ENCODE results near the gene MAIP1. TPM values are rescaled to one million over a fixed set of nuclear protein-coding genes. Genes with fewer than 3 reads are reported as not detected.

MAIP1 gene
- total RNA-seq, 1 experiment from 2014 or later, result 31.0 TPM

DNA sequence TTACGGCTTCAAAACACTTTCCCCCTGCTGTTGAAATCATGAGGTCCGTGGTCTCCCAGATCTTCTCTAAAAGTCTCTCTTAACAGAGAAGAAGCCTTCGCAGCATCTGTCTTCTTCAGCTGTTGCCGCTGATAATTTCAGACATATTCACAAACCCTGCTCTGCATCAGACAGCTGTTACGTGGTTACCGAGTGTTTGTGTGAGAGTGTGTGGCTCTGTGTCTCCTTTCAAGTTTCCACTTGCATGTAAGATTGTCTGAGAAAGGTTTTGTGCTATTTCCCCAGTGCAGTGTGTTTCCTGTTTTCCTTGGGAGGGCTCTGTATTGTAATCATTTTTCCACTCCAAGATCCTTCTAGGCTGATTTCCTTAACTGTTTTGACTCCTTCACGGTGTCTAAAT, 32.8 kb downstream of the MAIP1 start:
- no peaks in the 10 kb centered on the region for H3K36me3 ChIP-seq (ENCODE audit: insufficient read depth, low read length, poor library complexity, severe bottlenecking)
- H3K9me3 ChIP-seq (ENCODE audit: low read depth, low read length, poor library complexity, severe bottlenecking), result no peaks in the 10 kb centered on the region
- intact Hi-C loops (cut with micrococcal nuclease; ENCODE audit: unreplicated experiment), result no loop called here
- no peak overlapping the region for H3K4me3 ChIP-seq (ENCODE audit: low read depth, low read length, poor library complexity, severe bottlenecking)
- no peak for DNase-seq (ENCODE audit: low spot score)
- POLR2A ChIA-PET (ENCODE audit: low non-redundant PET), result no interaction called here
- H3K4me1 ChIP-seq (ENCODE audit: insufficient read depth, low read length, poor library complexity, severe bottlenecking), result no peaks in the 10 kb centered on the region
- no peaks in the 10 kb centered on the region for H3K27me3 ChIP-seq (replicated peaks; ENCODE audit: insufficient read depth, low read depth, low read length, poor library complexity)
- no peak overlapping the region for H3K27ac ChIP-seq (ENCODE audit: low read depth, low read length, poor library complexity, severe bottlenecking)
- TF ChIP-seq, protein P1, sequence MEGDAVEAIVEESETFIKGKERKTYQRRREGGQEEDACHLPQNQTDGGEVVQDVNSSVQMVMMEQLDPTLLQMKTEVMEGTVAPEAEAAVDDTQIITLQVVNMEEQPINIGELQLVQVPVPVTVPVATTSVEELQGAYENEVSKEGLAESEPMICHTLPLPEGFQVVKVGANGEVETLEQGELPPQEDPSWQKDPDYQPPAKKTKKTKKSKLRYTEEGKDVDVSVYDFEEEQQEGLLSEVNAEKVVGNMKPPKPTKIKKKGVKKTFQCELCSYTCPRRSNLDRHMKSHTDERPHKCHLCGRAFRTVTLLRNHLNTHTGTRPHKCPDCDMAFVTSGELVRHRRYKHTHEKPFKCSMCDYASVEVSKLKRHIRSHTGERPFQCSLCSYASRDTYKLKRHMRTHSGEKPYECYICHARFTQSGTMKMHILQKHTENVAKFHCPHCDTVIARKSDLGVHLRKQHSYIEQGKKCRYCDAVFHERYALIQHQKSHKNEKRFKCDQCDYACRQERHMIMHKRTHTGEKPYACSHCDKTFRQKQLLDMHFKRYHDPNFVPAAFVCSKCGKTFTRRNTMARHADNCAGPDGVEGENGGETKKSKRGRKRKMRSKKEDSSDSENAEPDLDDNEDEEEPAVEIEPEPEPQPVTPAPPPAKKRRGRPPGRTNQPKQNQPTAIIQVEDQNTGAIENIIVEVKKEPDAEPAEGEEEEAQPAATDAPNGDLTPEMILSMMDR (conservative IDR thresholded peaks at IDR 0.05; ENCODE audit: low read depth, low read length), result no peak
- TF ChIP-seq EZH2 (IDR thresholded peaks at IDR 0.05; ENCODE audit: borderline replicate concordance, low read depth, low read length, poor library complexity, severe bottlenecking), result no peak
- no TSS peak for BruUV-seq (replicated peaks)
- CTCF ChIA-PET, result no interaction called here

DNA sequence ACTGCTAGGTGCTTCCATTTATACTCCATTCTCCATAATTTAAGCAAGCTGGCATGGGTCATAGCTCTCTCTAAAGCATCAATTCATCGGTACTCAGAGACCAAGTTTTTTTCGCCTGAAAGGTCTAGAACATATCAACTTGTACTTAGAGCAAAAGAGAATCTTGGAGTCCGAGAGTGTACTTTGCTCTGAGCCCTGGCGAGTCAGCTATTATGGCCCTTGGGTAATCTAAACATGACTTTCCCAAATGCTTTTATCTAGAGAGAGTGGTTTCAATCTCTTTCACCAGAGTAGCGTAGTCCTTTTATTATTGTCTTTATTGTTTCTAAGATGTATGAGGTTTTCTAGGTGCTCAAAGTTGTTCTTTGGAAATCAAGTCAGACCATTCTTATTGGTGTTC, 34.4 kb downstream of the MAIP1 start:
- Histone ChIP-seq H3K4me1 (ENCODE audit: insufficient read depth, low read length, poor library complexity, severe bottlenecking) (no peaks in the 10 kb centered on the region), H3K27me3 (replicated peaks; ENCODE audit: insufficient read depth, low read depth, low read length, poor library complexity) (no peaks in the 10 kb centered on the region), H3K36me3 (ENCODE audit: insufficient read depth, low read length, poor library complexity, severe bottlenecking) (no peaks in the 10 kb centered on the region), H3K4me3 (ENCODE audit: low read depth, low read length, poor library complexity, severe bottlenecking) (no peak overlapping the region), H3K9me3 (ENCODE audit: low read depth, low read length, poor library complexity, severe bottlenecking) (no peaks in the 10 kb centered on the region), H3K27ac (ENCODE audit: low read depth, low read length, poor library complexity, severe bottlenecking) (no peak overlapping the region)
- intact Hi-C loops (cut with micrococcal nuclease; ENCODE audit: unreplicated experiment), result no loop called here
- no TSS peak for BruUV-seq (replicated peaks)
- TF ChIP-seq EZH2 (IDR thresholded peaks at IDR 0.05; ENCODE audit: borderline replicate concordance, low read depth, low read length, poor library complexity, severe bottlenecking), result no peak
- TF ChIP-seq, protein P1 (conservative IDR thresholded peaks at IDR 0.05; ENCODE audit: low read depth, low read length), result no peak
- DNase-seq (ENCODE audit: low spot score), result no peak
- ChIA-PET POLR2A (ENCODE audit: low non-redundant PET) (no interaction called here), CTCF (no interaction called here)

DNA sequence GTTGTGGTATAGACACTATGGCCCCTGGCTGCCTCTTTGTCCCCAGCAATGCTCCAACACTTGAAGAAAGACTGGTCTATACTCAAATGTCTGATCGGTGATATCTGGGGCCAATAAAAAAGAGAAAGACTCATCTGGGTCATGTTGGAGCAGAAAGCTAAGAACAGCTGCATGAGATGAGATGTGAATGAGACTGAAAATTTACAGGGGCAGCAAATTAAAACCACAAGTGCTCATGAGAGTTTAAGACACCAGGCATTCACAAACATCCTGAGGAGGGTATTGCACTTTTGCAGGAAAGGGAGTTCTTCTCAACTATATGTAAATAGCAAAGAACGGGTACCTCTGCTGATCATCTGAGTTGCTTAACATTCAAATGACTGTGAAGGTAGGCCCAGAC, 36.3 kb downstream of the MAIP1 start:
- no peak overlapping the region for H3K4me3 ChIP-seq (ENCODE audit: low read depth, low read length, poor library complexity, severe bottlenecking)
- intact Hi-C loops (cut with micrococcal nuclease; ENCODE audit: unreplicated experiment), result no loop called here
- H3K27me3 ChIP-seq (replicated peaks; ENCODE audit: insufficient read depth, low read depth, low read length, poor library complexity), result no peaks in the 10 kb centered on the region
- no peak for TF ChIP-seq EZH2 (IDR thresholded peaks at IDR 0.05; ENCODE audit: borderline replicate concordance, low read depth, low read length, poor library complexity, severe bottlenecking)
- TF ChIP-seq, protein P1 (conservative IDR thresholded peaks at IDR 0.05; ENCODE audit: low read depth, low read length), result no peak
- no TSS peak for BruUV-seq (replicated peaks)
- H3K36me3 ChIP-seq (ENCODE audit: insufficient read depth, low read length, poor library complexity, severe bottlenecking), result no peaks in the 10 kb centered on the region
- H3K4me1 ChIP-seq (ENCODE audit: insufficient read depth, low read length, poor library complexity, severe bottlenecking), result no peaks in the 10 kb centered on the region
- no peaks in the 10 kb centered on the region for H3K9me3 ChIP-seq (ENCODE audit: low read depth, low read length, poor library complexity, severe bottlenecking)
- H3K27ac ChIP-seq (ENCODE audit: low read depth, low read length, poor library complexity, severe bottlenecking), result no peak overlapping the region
- DNase-seq (ENCODE audit: low spot score), result no peak
- ChIA-PET POLR2A (ENCODE audit: low non-redundant PET) (no interaction called here), CTCF (interaction anchor here (0.5 kb wide), 1 partner anchor 314 kb away, joined by 3 read pairs; no protein-coding TSS in a partner anchor)
